ENCODE results near the gene SFR1.
"Not testable (repeated sequence)": the region's sequence is repeated elsewhere in the genome, so short reads cannot be mapped to it uniquely, and the experiment has no call there.

SFR1 gene

GRCh38 chr10:104174136-104174535 lies 52.2 kb downstream of the SFR1 start:
- DNase-seq (ENCODE audit: low read depth in 2 of 2) = not testable (repeated sequence)
